Loucy (cell line): ENCODE measurements around the gene ASB16.
"Not testable (repeated sequence)": the region's sequence is repeated elsewhere in the genome, so short reads cannot be mapped to it uniquely, and the experiment has no call there.

ENCODE experiments used
- H2AFZ ChIP-seq: fragments of 200-600 bp; sonication (generic); 2 replicates; pipeline ENCODE4 v1.6.0; 2016; ENCODE audit warnings: antibody characterized with exemption, mild to moderate bottlenecking, low read length, moderate library complexity
- H3F3A ChIP-seq: fragments of 200-600 bp; 2 replicates; pipeline ENCODE4 v1.6.0; 2016; ENCODE audit warnings: antibody characterized with exemption, low read depth, mild to moderate bottlenecking
- H3K27me3 ChIP-seq: fragments of 200-600 bp; sonication (generic); 2 replicates; pipeline ENCODE4 v1.6.1; 2014; ENCODE audit warnings: low read length, mild to moderate bottlenecking; ENCODE audit not compliant: insufficient read depth, poor library complexity, severe bottlenecking
- H3K36me3 ChIP-seq: fragments of 200-600 bp; sonication (generic); 2 replicates; pipeline ENCODE4 v1.6.1; 2016; ENCODE audit warnings: low read length; ENCODE audit not compliant: insufficient read depth
- H3K4me1 ChIP-seq: fragments of 200-600 bp; sonication (generic); 2 replicates; pipeline ENCODE4 v1.5.1; 2014; ENCODE audit warnings: low read length, mild to moderate bottlenecking; ENCODE audit not compliant: insufficient read depth, poor library complexity, severe bottlenecking
- H3K4me2 ChIP-seq: fragments of 200-600 bp; sonication (generic); 2 replicates; pipeline ENCODE4 v1.6.0; 2014; ENCODE audit warnings: antibody characterized with exemption, low read length, low read depth, mild to moderate bottlenecking; ENCODE audit not compliant: poor library complexity, severe bottlenecking
- H3K4me3 ChIP-seq: fragments of 200-600 bp; sonication (generic); 2 replicates; pipeline ENCODE4 v1.5.1; 2014; ENCODE audit warnings: low read length, mild to moderate bottlenecking, mixed read lengths; ENCODE audit not compliant: poor library complexity, severe bottlenecking
- H3K79me2 ChIP-seq: fragments of 200-600 bp; sonication (generic); 2 replicates; pipeline ENCODE4 v1.6.1; 2014; ENCODE audit warnings: low read length; ENCODE audit not compliant: insufficient read depth
- H3K9ac ChIP-seq: fragments of 200-600 bp; sonication (generic); 2 replicates; pipeline ENCODE4 v1.6.0; 2014; ENCODE audit warnings: mild to moderate bottlenecking, low read depth, low read length, moderate library complexity; ENCODE audit not compliant: poor library complexity, severe bottlenecking
- H3K9me2 ChIP-seq: fragments of 200-600 bp; sonication (generic); replicated peaks from 2 replicates; pipeline ENCODE4 v1.6.1; 2016; ENCODE audit warnings: low read depth, low read length, mixed read lengths
- H3K9me3 ChIP-seq: fragments of 200-600 bp; sonication (generic); 2 replicates; pipeline ENCODE4 v1.6.1; 2014; ENCODE audit warnings: mild to moderate bottlenecking, antibody characterized with exemption, low read length, low read depth; ENCODE audit not compliant: insufficient read depth
- H4K20me1 ChIP-seq: fragments of 200-600 bp; sonication (generic); 2 replicates; pipeline ENCODE4 v1.6.0; 2014; ENCODE audit warnings: antibody characterized with exemption, low read length, mild to moderate bottlenecking; ENCODE audit not compliant: insufficient read depth, poor library complexity, severe bottlenecking
- CTCF ChIP-seq: fragments of 200-600 bp; sonication (generic); conservative IDR thresholded peaks from 2 replicates; pipeline ENCODE4 v1.5.1; 2014; ENCODE audit warnings: mild to moderate bottlenecking, antibody characterized with exemption, low read length
- EZH2phosphoT487 ChIP-seq: fragments of 200-600 bp; IDR thresholded peaks from 2 replicates; pipeline ENCODE4 v1.6.1; 2018; ENCODE audit warnings: antibody characterized with exemption, mild to moderate bottlenecking, moderate library complexity, borderline replicate concordance

ASB16 gene

DNA sequence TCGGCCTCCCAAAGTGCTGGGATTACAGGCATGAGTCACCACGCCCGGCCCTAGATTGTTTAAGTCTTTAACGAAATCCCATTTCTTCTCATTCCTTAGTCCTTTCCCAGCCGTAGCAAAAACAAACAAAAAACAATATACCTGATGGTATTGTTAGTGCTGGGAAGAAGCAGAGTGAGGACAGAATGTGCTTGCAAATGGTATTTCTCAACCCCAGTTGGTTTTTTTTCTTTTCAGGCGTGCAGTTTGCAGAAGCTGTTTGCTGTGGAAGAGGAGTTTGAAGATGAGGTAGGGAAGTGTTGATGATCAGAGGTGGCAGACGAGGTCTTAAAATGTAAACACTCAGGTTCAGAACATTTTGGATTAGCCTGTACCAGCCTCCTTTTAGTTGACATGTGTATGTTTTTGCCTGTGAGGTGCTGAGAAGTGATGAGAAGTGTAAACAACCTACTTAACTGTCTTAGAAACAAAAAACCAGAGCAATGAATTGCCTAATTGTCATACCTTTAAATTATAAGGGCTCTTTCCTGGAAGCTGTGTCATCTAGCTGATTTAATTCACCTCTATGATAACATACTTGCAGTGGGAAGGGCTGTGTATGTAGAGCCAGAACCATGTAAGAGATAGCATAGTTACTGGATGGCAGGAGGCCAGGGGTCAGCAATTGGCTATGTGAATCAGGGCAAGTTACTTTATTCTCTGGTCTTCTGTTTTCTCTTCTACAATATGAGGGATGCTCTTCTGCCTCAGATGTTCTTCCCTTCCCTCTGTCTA lies 25.4 kb upstream of the ASB16 start:
- Histone ChIP-seq H3K79me2 (peaks cover 39% of the 10 kb centered on the region; the same call in 1 of the 2 replicates), H3K4me2 (no peak overlapping the region), H3K4me1 (peaks cover 22% of the 10 kb centered on the region), H4K20me1 (peaks cover 7% of the 10 kb centered on the region), H3K9me3 (no peaks in the 10 kb centered on the region), H3F3A (no peaks in the 10 kb centered on the region), H3K27me3 (no peaks in the 10 kb centered on the region), H2AFZ (no peak overlapping the region), H3K4me3 (no peak overlapping the region), H3K9me2 (no peaks in the 10 kb centered on the region), H3K9ac (no peak overlapping the region), H3K36me3 (peaks cover 14% of the 10 kb centered on the region; the same call in 1 of the 2 replicates)
- no peak for TF ChIP-seq CTCF
- TF ChIP-seq EZH2phosphoT487, result no peak

- TF ChIP-seq CTCF, result no peak
- peak overlapping the region; percentile 34 for H3K9ac ChIP-seq
- H3K9me3 ChIP-seq, result no peaks in the 10 kb centered on the region
- H3K4me2 ChIP-seq, result no peak overlapping the region
- no peaks in the 10 kb centered on the region for H3K9me2 ChIP-seq
- H3K4me3 ChIP-seq, result no peak overlapping the region
- peaks cover 7% of the 10 kb centered on the region for H4K20me1 ChIP-seq
- peaks cover 53% of the 10 kb centered on the region for H3K79me2 ChIP-seq
- H3K36me3 ChIP-seq, result peaks cover 14% of the 10 kb centered on the region; the same call in 1 of the 2 replicates
- H3K4me1 ChIP-seq, result peaks cover 27% of the 10 kb centered on the region
- H2AFZ ChIP-seq, result no peak overlapping the region
- no peaks in the 10 kb centered on the region for H3F3A ChIP-seq
- no peaks in the 10 kb centered on the region for H3K27me3 ChIP-seq
Observed at GRCh38 chr17:44146375-44147346, 23.8 kb upstream of the ASB16 start.

GRCh38 chr17:44147812-44148211 lies 22.7 kb upstream of the ASB16 start:
- no peak overlapping the region for H3K4me3 ChIP-seq
- peaks cover 22% of the 10 kb centered on the region; the same call in 1 of the 2 replicates for H3K36me3 ChIP-seq
- no peaks in the 10 kb centered on the region for H3K9me3 ChIP-seq
- no peak overlapping the region for H3K9ac ChIP-seq
- peaks cover 4% of the 10 kb centered on the region for H4K20me1 ChIP-seq
- H3F3A ChIP-seq, result no peaks in the 10 kb centered on the region
- no peak overlapping the region for H2AFZ ChIP-seq
- no peak overlapping the region for H3K4me2 ChIP-seq
- H3K79me2 ChIP-seq, result peaks cover 53% of the 10 kb centered on the region
- no peaks in the 10 kb centered on the region for H3K27me3 ChIP-seq
- H3K4me1 ChIP-seq, result peaks cover 22% of the 10 kb centered on the region
- TF ChIP-seq EZH2phosphoT487 (no peak), CTCF (no peak)
- H3K9me2 ChIP-seq, result no peaks in the 10 kb centered on the region

GRCh38 chr17:44149066-44149465 lies 21.4 kb upstream of the ASB16 start:
- Histone ChIP-seq H3K4me2 (peak overlapping the region; percentile 55), H3K79me2 (peaks cover 48% of the 10 kb centered on the region), H3K36me3 (peaks cover 28% of the 10 kb centered on the region; the same call in 1 of the 2 replicates), H3K4me1 (peaks cover 21% of the 10 kb centered on the region), H3K9ac (peak overlapping the region; percentile 21)
- not testable (repeated sequence) for H4K20me1 ChIP-seq, H3K9me2 ChIP-seq, H3F3A ChIP-seq, H3K27me3 ChIP-seq, H3K9me3 ChIP-seq, H2AFZ ChIP-seq, H3K4me3 ChIP-seq
